ENCODE results near the gene ATP5F1B.

DNA sequence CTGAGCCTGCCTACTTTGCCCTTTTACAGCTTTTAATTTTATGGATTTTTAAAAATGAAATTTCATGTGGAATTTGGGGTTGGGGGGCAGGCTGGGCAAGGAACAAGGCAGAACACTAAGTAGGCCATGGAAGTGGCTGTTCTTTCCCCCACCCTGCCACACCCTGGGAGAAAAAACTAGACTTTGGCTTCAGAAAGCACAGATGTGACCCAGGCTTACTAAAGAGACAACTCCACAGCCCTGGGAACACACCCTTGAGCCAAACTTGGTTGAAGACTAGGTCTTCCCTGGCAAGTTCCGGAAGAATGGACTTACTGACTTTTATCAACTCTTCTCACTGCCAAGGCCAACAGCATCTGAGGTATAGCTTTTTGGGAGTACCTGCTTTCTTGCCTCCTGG lies 56.0 kb downstream of the ATP5F1B start:
- TF ChIP-seq, protein P1, sequence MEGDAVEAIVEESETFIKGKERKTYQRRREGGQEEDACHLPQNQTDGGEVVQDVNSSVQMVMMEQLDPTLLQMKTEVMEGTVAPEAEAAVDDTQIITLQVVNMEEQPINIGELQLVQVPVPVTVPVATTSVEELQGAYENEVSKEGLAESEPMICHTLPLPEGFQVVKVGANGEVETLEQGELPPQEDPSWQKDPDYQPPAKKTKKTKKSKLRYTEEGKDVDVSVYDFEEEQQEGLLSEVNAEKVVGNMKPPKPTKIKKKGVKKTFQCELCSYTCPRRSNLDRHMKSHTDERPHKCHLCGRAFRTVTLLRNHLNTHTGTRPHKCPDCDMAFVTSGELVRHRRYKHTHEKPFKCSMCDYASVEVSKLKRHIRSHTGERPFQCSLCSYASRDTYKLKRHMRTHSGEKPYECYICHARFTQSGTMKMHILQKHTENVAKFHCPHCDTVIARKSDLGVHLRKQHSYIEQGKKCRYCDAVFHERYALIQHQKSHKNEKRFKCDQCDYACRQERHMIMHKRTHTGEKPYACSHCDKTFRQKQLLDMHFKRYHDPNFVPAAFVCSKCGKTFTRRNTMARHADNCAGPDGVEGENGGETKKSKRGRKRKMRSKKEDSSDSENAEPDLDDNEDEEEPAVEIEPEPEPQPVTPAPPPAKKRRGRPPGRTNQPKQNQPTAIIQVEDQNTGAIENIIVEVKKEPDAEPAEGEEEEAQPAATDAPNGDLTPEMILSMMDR (IDR thresholded peaks at IDR 0.05): no peak
- TF ChIP-seq POLR2A (IDR thresholded peaks at IDR 0.05) (no peak), EP300 (IDR thresholded peaks at IDR 0.05) (no peak), POLR2AphosphoS5 (IDR thresholded peaks at IDR 0.05) (no peak)

Measured in gastroesophageal sphincter (tissue), 3 donors.